Activated CD4-positive, alpha-beta T cell treated with anti-CD3 and anti-CD28 coated beads, Interleukin-2, amount 50 U/mL, for 48 hours (primary cell): ENCODE measurements around the gene DSCAML1.

Experiments
- DNase-seq, 2 experiments: peaks; one replicate each; pipeline ENCODE4 v3.0.0-alpha.2; 2020

Gene DSCAML1

DNA sequence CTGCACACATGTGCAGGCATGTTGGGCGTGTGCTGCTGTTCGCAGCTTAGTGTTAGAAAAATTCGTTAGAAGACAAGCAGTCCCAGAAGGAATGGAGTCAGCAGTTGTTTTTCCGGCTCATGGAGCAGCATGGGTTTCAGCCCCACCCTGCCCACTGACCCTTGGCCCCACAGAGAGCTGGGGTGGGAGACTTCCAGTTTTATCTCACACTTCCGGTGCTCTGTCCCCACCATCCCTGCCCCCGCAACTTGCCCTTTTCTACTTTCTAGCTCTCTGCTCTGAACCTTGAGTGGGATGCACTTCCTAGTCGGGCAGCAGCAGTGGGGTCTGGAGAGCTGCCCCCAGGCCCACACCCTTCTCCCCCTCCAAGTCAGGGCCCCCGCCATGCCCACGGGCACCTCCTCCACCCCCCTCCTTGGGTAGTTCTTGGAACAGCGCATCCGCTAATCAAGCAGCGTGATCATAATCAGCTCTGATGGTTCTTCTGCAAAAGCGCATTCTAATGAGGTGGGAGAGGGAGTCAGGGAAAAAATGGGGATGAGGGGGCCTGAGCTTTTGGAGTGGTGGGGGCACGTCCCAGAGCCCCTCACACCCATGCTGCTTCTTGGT, 285.0 kb downstream of the DSCAML1 start:
- DNase-seq, result no peak

- DNase-seq, result no peak
Measured at GRCh38 chr11:117511483-117511930, 285.5 kb downstream of the DSCAML1 start.

DNA sequence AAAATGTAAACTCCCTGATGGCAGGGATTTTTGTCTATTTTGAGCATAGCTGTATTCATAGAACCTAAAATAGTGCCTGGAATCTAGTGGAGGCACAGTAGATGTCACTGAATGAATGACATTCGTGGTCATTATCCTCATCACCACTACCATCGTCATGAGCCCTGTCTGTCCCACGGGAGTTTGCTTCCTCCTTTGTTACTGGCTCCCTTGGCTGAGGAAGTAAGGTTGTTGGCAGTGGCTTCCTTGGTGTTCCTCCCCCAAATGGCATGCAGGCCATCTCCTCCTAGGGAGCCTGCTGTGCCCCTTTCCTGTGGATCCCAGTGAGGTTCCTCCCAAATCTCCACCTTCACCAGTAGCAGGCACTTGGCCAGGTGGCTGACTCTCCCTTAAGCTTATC, 286.4 kb downstream of the DSCAML1 start:
- no peak for DNase-seq

- no peak for DNase-seq
Measured at GRCh38 chr11:117509543-117509942, 287.5 kb downstream of the DSCAML1 start.

DNA sequence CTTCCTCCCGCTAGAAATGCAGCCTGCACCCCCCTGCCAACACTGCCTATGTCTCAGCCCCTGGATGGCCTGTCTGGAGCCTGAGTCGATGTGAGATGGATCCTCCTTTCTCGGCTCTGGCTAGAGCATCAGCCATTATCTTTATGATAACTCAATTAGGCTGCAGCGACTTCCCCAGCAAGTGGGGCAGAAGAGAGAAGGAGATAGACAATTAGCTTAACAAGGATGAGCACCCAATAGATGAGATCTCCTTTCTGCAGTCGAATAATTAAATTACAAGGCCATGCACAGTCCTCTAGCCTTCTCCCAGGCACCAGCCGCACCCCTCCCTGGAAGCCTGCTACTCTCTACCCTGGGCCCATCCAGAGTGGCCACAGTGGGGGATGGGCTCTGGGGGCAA, 290.0 kb downstream of the DSCAML1 start:
- no peak for DNase-seq

- DNase-seq, result no peak
Measured at GRCh38 chr11:117505285-117505970, 291.6 kb downstream of the DSCAML1 start.

GRCh38 chr11:117502779-117503100, 294.3 kb downstream of the DSCAML1 start:
- DNase-seq, result no peak

DNA sequence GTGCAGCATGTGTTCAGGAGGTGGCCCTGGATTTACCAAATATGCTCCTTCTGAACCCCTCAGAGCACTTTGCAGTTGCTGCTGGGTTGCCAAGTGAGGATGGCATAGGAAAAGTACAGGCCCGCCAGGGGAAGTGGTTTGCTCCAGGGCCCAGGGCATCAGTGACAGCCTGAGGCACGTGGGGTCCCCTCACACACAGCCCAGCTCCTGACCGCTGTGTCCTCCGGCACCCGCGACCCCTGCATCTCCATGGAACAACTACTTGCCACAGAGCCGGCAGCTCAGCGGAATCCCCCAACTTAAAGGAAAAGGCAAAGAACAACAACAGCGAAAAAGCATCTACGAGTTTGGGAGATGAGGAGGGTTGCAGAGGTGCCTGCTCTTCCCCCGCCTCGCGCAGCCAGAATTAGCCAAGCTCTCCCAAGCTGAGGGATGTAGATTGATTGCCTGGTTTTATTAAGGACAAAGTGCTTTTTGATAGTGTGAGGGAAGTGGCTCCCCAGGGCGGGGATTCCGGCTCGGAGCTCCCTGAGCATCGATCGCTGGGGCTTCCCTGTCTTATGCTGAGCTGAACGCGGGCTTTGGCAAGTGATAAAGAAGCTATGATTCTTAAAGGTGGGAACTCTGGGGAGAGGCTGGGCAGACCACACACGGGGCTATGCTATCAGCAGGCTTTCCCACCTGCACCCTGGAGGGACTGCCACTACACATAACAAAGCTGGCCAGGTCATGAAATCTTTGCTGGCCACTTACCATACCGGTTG, 294.8 kb downstream of the DSCAML1 start:
- no peak for DNase-seq

DNA sequence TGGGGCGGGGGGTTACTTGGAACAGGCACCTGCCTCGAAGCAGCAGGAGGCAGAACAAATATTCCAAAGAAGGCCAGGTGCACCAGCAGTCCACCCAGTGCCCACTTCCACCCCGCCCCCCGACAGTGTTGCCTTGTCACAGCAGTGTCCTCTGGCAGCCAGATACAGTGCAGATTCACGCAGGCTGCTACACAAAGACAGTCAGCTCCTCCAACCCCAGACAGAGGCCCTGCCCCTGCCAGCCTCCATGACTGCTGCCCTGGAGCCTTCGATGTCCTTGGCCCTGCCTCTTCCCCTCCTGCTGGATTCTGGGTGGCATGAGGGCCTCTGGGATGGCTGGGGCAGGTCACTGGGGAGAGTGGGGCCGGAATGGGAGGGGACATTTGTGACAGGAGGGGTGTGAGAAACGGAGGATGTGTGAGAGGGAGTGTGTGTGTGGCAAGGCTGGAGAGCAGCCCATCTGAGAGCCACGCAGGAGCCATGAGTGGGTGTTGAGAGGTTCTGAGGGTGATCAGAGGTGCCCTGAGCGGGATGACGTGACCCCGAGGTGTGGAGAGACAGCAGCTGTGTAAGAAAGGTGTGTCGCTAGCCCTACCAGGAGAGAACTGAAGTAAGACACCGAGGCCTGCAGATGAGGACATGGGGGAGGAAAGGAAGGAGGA, 295.6 kb downstream of the DSCAML1 start:
- DNase-seq, result no peak

- no peak for DNase-seq
Measured at GRCh38 chr11:117498791-117499190, 298.2 kb downstream of the DSCAML1 start.

DNA sequence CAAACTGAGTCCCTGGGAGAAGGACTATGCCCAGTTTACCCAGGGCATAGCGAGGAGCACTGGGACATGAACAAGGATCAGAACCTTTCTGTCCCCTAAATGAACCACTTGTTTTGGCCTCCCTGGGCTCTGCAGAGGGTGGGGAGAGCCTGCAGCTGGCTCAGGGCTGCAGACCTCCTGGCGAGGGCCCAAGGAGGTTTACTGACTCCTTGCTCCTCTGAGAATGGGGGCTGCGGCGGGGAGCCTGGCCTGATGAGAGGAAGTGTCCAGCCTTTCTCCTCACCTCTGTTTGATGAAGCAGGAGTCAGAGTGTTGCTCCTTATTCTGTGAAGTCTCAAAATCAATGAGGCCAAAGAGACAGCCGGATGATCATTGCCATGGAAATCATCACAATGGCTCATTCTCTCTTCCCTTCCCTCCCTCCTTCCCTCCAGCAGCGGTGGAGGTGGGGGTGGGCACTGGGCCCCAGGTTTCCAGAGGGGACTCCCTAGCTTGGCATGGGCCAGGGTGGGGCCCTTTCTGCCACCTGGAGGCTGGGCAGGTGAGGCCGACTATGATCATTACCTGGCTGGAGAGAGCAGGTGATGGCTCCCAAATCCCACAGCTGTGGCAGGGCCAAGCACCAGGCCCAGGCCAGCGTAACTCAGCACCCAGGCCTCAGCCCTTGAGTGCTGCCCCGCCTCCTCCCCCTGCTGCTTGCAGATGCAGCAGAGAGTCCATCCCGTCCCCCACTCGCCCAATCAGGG, 299.6 kb downstream of the DSCAML1 start:
- no peak for DNase-seq

DNA sequence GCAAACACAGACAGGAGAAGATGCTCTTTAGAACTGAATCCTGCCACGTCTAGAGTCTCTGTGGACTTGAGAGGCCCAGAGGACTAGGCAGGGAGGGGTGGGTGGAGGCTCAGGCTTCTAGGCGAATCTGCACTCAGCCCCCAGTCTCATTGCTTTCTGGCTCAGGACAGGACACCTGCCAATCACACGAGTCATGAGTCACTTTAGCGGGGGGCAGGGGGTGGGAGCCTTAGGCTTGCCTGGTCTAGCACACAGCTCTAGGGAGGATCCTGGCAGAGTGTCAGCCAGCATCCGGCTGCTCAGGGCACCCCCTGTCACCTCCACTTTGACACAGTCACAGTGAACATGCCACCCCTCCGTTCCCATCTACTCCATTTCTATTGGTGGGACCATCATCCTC, 301.7 kb downstream of the DSCAML1 start:
- DNase-seq, result no peak

DNA sequence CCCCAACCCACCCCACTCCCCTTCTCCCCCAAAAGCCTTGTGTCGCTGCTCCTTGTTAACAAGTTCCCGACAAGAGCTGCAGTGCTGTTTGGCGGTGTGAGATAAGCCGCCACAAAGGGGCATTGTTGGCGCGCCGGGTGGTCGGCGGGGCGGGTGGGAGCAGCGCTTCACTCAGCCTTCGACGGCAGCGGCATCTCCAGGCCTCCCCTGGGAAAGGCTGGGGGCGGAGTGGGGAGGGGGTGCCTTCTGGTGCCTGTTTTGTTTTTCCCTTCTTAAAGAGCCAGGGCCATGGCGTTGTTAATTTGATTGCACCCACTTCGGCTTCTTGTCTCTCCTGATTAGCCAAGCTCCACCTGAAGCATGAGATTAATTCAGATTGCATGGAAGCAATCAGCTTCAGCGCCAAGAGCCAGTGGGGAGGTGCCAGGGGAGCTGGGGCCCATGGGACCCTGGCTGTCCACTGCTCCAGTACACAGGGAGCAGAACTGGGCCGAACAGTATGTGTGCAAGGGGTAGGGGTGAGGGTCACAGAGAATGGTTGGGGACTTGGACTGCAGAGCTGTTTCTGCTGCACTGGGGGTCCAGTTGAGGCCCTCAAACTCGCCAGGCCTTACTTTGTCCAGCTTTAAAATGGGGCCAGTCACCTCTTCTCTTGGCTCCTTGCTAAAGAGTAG, 304.3 kb downstream of the DSCAML1 start:
- DNase-seq, result no peak

DNA sequence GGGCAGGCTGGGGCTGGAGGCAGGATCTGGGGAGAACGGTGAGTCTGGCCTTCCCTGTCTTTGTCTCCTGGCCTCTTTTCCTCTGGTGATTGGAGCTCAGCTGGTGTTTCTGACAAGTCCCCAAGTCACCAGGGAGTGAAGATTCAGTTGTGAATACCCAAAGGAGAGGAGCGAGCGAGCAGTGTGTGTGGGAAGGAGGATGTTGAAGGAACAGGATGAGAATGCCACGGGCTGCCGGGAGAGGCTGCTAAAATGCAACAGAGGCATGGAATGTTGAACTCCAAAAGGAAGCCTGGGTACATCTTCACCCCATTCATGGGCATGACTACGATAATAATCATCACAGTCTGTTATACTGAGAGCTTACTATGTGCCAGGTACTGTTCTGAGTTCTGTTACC, 306.1 kb downstream of the DSCAML1 start:
- DNase-seq, result no peak

DNA sequence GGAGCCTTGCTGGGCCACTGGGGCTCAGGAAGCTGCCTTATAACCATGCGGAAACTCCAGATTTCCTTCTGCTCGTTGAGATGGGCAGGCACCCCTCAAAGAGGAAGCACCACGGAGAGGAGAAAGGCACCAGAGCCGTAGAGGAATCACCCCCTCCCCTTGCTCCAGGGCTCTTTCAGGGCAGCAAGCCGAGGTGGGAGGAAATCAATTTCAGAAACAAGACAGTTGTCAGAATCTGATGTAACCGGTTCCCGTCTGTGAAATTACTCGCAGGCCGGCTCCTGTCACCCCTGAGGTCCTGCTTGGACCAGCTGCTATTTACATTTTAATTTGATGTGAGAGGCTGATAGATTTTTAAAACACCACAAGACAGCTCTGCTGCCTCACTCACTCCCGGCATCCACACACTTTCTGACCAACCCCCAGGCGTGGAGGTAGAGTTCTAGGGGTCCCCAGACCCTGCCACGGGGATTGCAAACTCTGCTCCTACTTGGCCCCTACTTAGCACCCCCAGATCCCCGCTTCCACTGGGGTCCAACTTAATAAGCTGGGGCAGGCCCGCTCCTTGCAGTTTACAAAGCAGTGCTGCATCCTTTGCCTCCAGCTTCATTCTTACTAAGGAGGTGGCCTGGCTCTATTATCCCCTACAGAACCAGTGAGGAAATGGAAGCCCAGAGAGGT, 306.9 kb downstream of the DSCAML1 start:
- DNase-seq, result no peak

DNA sequence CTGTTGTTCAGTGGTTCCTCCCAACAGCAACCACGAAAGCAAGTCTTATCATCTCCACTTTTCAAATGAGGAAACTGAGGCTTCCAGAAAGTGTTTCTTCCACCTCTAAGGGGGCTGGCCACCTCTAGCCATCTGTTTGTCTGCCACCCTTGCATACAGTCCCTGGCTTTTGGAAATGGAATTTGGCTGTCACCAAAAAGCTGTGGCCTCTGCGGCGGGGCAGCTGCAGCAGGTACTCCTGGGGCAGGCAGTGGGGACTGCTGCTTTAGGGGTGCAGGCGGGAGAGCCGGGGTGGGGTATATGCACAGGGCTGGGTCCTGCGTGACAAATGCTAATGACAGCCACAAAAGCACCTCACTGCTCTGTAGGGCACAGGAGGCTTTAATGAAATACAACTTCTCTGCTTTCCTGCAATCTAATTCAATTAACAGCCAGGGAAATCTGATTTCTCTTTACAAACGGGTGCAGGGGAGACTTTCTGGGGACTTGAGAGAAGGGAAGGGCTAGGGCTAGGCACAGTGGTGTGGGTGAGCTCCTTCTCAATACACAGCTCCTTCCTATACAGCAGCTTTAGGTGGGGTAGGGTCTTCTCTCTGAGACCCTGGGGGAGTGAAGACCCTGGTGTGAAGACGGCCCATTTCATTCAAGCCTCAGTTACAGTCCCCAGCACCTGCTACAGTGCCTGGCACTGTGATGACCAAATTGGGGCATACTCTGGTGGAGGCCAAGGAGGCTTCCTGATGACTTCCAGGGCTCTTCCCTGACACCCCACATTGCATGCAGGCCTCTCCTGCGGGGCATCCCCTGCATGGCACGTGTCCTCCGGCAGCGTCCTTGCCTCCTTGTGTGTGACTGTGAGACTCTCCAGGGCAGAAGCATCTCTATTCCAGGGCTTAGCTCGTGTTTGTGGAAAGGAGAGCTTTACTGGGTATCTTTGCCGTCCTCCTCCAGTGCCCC, 307.7 kb downstream of the DSCAML1 start:
- no peak for DNase-seq

DNA sequence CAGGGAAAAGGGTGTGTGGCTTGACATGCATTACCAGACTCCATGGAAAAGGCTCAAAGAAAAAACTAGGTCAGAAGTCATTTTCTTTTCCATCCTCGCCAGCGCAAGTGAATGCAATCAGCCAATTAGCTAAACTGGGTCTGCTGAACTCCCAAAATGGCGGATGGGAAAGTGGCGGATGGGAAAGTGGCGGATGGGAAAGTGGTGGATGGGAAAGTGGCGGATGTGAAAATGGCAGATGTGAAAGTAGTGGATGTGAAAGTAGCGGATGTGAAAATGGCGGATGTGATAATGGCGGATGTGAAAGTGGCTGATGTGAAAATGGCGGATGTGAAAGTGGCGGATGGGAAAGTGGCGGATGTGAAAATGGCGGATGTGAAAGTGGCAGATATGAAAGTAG, 311.0 kb downstream of the DSCAML1 start:
- no peak for DNase-seq

DNA sequence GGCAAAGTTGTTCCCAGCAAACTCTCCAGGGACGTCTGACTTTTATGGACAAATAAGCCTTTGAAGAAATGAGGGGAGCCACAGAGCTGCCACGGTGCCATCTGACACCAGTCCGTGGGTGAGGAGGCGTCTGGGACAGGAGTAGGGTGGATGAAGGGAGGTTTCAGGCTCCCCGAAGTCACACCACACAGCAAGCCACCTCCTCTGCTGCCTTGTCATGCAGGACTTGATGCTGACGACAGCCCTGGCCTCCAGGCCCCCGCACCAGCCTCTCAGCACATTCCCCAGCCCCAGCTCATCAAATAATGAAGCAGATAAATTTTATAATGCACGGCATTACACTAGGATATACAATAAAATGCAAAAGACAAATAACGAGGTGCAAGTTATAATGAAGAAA, 312.9 kb downstream of the DSCAML1 start:
- DNase-seq, result no peak

DNA sequence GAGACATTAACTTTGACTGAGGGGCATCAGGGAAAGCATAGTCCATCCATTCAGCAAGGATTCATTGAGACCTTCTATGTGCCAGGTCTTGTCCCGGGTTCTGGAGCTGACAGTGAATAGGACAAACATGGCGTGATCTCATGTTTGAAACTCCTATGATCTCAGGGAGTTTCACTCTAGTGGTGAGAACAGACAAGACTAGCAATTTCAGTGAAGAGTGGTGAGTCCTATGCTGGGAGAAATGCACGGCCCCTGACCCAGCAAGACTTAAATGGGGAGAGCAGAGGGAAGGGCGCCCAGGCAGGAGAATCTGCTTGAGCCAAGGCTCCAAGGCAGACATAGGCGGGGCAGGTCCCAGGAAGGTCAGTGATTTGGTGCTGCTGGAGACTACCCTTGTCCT, 313.6 kb downstream of the DSCAML1 start:
- DNase-seq, result no peak

DNA sequence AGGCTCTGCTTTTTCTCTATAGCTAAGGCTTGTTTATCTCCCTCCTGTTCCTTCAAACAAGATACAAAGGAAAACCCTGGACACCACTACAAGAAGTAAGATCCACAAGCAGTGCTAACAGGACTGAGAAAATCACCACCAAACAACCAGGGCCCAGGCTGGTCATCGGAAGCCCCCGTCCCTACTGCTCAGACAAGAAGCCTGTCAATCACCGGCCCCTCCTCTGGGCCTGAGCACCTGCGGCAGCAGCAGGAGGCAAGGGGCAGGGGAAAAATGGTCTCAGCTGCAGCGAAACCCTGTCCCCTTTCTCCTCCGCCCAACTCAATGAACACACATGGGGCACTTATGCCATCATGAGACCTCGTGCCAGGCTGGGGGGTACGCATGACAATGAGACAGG, 314.1 kb downstream of the DSCAML1 start:
- DNase-seq, result no peak

DNA sequence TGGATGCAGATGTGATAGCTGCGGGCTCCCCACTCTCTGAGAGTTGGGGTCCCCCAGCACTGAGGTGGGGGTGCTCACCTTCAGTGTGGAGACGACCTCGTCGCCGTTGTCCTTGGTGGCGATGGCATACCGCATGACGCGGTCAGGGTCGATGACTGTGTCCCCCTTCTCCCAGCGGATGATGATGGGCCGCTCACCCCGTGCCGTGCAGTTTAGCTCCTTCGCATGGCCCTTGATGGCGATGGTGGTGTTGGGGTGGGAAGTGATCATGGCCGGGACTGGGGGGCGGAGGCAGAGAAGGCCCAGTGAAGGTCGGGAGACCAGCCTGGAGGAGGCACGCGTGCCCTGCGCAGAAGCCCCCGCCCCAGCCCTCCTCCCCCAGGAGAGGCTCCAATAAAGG, 315.1 kb downstream of the DSCAML1 start:
- no peak for DNase-seq
